Measurements from ENCODE around the gene LGALS7. TPM values are rescaled to one million over a fixed set of nuclear protein-coding genes. Genes with fewer than 3 reads are reported as not detected.
A peak's percentile ranks its signal among the peaks of the same experiment; 100 is the strongest.

LGALS7 gene
- total RNA-seq, 1 donor from 2014 or later, result not detected

- intact Hi-C loops (cut with DNase I), result no loop called here
- DNase-seq (ENCODE audit: low spot score) (no peak), ATAC-seq (no peak)
These were observed 28.4 kb downstream of the LGALS7 start for GRCh38 chr19:38744874-38745273.

GRCh38 chr19:38744298-38744681 is 29.0 kb downstream of the LGALS7 start, which contains the start of gene CAPN12:
TSS of gene CAPN12 (minus strand) at chr19:38744474. CDS start at chr19:38744165, 309 bp downstream.
- intact Hi-C loops (cut with DNase I), result no loop called here
- DNase-seq (ENCODE audit: low spot score), result no peak
- no peak for ATAC-seq

- intact Hi-C loops (cut with DNase I), result no loop called here
- DNase-seq (ENCODE audit: low spot score) (peak; percentile 59), ATAC-seq (no peak)
These were observed 29.7 kb downstream of the LGALS7 start for GRCh38 chr19:38743394-38744297.

- DNase-seq (ENCODE audit: low spot score) (peak; percentile 39), ATAC-seq (no peak)
- intact Hi-C loops (cut with DNase I), result no loop called here
These were observed 30.4 kb downstream of the LGALS7 start for GRCh38 chr19:38742906-38743305.

GRCh38 chr19:38742296-38742695 is 31.0 kb downstream of the LGALS7 start:
- intact Hi-C loops (cut with DNase I), result no loop called here
- DNase-seq (ENCODE audit: low spot score), result peak; percentile 42
- ATAC-seq, result no peak

- DNase-seq (ENCODE audit: low spot score), result peak; percentile 54
- intact Hi-C loops (cut with DNase I), result no loop called here
- no peak for ATAC-seq
These were observed 31.6 kb downstream of the LGALS7 start for GRCh38 chr19:38741670-38742069.

- intact Hi-C loops (cut with DNase I), result no loop called here
- DNase-seq (ENCODE audit: low spot score), result no peak
- ATAC-seq, result no peak
These were observed 32.4 kb downstream of the LGALS7 start for GRCh38 chr19:38740932-38741331.

GRCh38 chr19:38740257-38740592 is 33.1 kb downstream of the LGALS7 start:
- intact Hi-C loops (cut with DNase I), result no loop called here
- ATAC-seq (no peak), DNase-seq (ENCODE audit: low spot score) (no peak)

GRCh38 chr19:38739440-38740256 is 33.7 kb downstream of the LGALS7 start:
- DNase-seq (ENCODE audit: low spot score) (peak; percentile 68), ATAC-seq (peak; percentile 29)
- intact Hi-C loops (cut with DNase I), result no loop called here

GRCh38 chr19:38737921-38738737 is 35.2 kb downstream of the LGALS7 start:
- intact Hi-C loops (cut with DNase I), result no loop called here
- ATAC-seq (no peak), DNase-seq (ENCODE audit: low spot score) (peak; percentile 58)

- no peak for ATAC-seq
- intact Hi-C loops (cut with DNase I), result no loop called here
- DNase-seq (ENCODE audit: low spot score), result peak; percentile 56
These were observed 35.9 kb downstream of the LGALS7 start for GRCh38 chr19:38737281-38737865.

GRCh38 chr19:38736413-38737280 is 36.7 kb downstream of the LGALS7 start:
- DNase-seq (ENCODE audit: low spot score), result peak; percentile 81
- intact Hi-C loops (cut with DNase I), result no loop called here
- ATAC-seq, result peak; percentile 27

- peak; percentile 1 for ATAC-seq
- peak; percentile 75 for DNase-seq (ENCODE audit: low spot score)
- intact Hi-C loops (cut with DNase I), result no loop called here
These were observed 37.3 kb downstream of the LGALS7 start for GRCh38 chr19:38736036-38736412.

- intact Hi-C loops (cut with DNase I), result no loop called here
- ATAC-seq, result no peak
These were observed 38.0 kb downstream of the LGALS7 start for GRCh38 chr19:38735257-38735686.

GRCh38 chr19:38734426-38735256 is 38.7 kb downstream of the LGALS7 start:
- DNase-seq (ENCODE audit: low spot score) (peak; percentile 58), ATAC-seq (peak; percentile 25)
- intact Hi-C loops (cut with DNase I), result no loop called here

More at GRCh38 chr19:38735257-38735686, 38.0 kb downstream of the LGALS7 start:
- peak; percentile 60 for DNase-seq (ENCODE audit: low spot score)

GRCh38 chr19:38734176-38734425 is 39.2 kb downstream of the LGALS7 start:
- peak; percentile 51 for DNase-seq (ENCODE audit: low spot score)
- ATAC-seq, result peak; percentile 0
- intact Hi-C loops (cut with DNase I), result no loop called here

GRCh38 chr19:38733493-38734175 is 39.7 kb downstream of the LGALS7 start:
- ATAC-seq (no peak), DNase-seq (ENCODE audit: low spot score) (peak; percentile 58)
- intact Hi-C loops (cut with DNase I), result no loop called here

All from sciatic nerve (tissue), 2 donors.